Fibroblast of pulmonary artery (primary cell): ENCODE data around the gene ROCK2.
A peak's percentile ranks its signal among the peaks of the same experiment; 100 is the strongest.
"Not testable (repeated sequence)": the region's sequence is repeated elsewhere in the genome, so short reads cannot be mapped to it uniquely, and the experiment has no call there.

Experiments used
- DNase-seq: peaks from one replicate; pipeline ENCODE4 v3.0.0-alpha.2; 2010; ENCODE audit warnings: low read depth
- H3K4me3 ChIP-seq: replicated peaks from 2 replicates; pipeline ENCODE4 v1.5.1; 2011; ENCODE audit warnings: low read depth, mild to moderate bottlenecking, control low read depth, low read length, moderate library complexity
- CTCF ChIP-seq: IDR thresholded peaks from 2 replicates; pipeline ENCODE4 v1.5.1; 2011; ENCODE audit warnings: mild to moderate bottlenecking, control low read depth, low read length, inconsistent platforms; ENCODE audit errors: missing control alignments

The ROCK2 gene

GRCh38 chr2:11234309-11234708 is 110.1 kb downstream of the ROCK2 start:
- peak; percentile 48 for DNase-seq
- no peak overlapping the region for H3K4me3 ChIP-seq
- peak; percentile 43 for TF ChIP-seq CTCF

GRCh38 chr2:11231193-11231592 is 113.2 kb downstream of the ROCK2 start:
- not testable (repeated sequence) for DNase-seq, H3K4me3 ChIP-seq

GRCh38 chr2:11228692-11229091 is 115.7 kb downstream of the ROCK2 start:
- no peak for DNase-seq
- no peak for TF ChIP-seq CTCF
- no peak overlapping the region for H3K4me3 ChIP-seq

GRCh38 chr2:11227595-11227994 is 116.8 kb downstream of the ROCK2 start:
- no peak for DNase-seq
- no peak for TF ChIP-seq CTCF
- no peak overlapping the region for H3K4me3 ChIP-seq

GRCh38 chr2:11224887-11225286 is 119.5 kb downstream of the ROCK2 start:
- H3K4me3 ChIP-seq = no peak overlapping the region
- DNase-seq = no peak
- no peak for TF ChIP-seq CTCF

GRCh38 chr2:11222845-11223244 is 121.6 kb downstream of the ROCK2 start:
- DNase-seq = no peak
- TF ChIP-seq CTCF = no peak

GRCh38 chr2:11220445-11220844 is 124.0 kb downstream of the ROCK2 start:
- no peak for TF ChIP-seq CTCF
- no peak overlapping the region for H3K4me3 ChIP-seq
- DNase-seq = no peak

More at GRCh38 chr2:11222845-11223244, 121.6 kb downstream of the ROCK2 start:
- H3K4me3 ChIP-seq = no peak overlapping the region
